HG03095 (cell line): ENCODE data around the gene MYO9B.

ENCODE experiments used
- ATAC-seq: cut with Tn5 transposase; IDR thresholded peaks from one replicate; pipeline ENCODE4 v1.9.1; 2021; ENCODE audit warnings: moderate library complexity; ENCODE audit not compliant: unreplicated experiment

The MYO9B gene

DNA sequence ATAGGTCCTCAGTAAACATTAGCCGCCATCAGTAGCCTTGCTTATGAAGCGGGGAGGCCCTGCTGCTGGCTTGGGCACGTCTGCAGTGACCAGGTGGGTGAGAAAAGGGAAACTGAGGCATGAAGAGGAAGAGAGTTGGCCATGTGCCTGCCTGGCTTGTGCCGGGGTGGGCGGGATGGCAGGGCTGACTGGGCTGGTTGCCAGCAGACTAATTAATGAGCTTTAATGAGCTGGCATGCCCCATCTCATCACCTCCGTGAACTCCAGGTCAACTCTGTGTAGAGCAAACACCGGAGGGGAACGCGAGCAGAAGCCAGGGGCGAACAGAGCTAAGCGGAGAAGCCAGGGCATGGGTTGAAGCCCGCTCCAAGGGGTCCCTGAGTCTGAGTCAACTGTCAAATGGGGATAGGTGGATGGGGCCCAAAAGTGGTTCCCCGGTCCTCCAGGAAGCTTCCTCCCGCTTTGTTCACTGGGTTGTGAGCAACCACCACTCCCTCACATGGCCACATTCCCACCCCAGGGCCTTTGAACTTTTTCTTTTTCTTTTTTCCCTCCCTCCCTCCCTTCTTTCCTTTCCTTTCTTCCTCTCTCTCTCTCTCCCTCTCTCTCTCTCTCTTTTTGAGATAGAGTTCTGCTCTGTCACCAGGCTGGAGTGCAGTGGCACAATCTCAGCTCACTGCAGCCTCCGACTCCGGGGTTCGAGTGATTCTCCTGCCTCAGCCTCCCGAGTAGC, 161.4 kb downstream of the MYO9B start:
- no peak for ATAC-seq

- no peak for ATAC-seq
These were observed 162.4 kb downstream of the MYO9B start for GRCh38 chr19:17237747-17238706.

DNA sequence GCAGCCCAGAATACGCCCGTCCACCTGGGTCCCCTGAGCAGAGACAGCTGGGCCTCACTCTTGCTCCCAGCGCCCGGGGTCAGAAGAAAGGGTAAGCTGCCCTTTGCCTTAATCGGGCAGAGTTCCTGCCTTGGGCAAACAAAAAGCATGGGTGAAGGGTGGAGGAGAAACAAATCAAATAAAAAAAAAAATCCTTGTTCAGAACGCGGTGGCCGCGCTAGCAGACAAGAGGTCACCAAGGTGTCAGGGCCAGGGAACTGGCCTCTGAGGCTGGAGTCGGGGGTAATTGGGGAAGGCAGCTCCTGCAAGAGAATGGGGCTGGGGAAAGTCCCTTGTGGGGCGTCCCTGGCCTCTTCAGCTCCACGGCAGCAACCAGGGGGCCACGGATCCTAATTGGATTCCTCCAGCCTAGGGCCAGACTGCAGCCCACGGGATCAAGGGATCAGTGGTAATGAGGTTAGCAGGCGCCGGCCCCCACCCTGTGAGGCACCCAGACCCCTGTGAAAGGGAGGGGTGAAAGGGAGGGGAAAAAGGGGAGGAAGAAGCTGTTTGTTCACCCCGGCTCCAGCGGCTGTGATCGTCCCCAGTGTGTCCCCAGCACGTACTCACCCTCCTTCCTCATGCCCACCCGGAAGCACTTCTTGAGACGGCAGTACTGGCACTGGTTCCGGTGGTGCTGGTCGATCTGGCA, 164.6 kb downstream of the MYO9B start:
- no peak for ATAC-seq

GRCh38 chr19:17240826-17241399, 165.3 kb downstream of the MYO9B start:
- no peak for ATAC-seq

DNA sequence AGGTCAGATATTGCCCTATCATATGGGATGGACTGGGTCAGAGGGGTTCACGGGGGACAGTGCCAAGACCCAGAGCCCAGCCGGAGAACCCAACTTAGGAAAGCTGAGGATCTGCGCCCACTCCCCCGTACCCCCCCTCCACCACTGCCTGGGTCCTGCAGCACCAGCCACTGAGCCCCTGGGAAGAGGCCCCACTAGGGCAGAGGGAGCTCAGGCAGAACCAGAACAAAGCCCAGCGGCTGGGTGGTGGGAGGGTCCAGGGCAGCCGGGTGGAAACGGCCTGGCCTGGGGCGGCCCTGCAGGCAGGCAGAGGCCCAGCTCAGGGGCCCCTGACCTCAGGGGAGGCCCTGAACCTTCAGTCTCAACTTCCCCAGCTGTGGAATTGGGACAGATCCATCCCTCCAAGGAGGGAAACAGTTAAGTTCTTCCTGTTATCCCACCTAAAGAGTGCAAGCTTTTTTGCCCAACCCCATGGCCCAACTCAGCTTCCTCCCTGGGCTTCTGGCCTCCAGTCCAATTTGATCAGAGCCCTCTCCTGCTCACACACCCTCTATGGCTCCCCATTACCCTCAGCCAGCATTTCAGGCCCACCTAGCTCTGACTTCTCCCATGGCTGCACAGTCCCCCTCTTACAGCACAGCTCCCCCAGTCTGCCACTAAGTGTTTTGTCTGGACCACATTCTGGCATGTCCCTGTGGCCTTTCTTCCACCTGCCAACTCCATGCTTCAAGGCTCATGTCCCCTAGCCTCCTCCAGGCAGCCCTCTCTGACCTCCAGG, 167.0 kb downstream of the MYO9B start:
- no peak for ATAC-seq

DNA sequence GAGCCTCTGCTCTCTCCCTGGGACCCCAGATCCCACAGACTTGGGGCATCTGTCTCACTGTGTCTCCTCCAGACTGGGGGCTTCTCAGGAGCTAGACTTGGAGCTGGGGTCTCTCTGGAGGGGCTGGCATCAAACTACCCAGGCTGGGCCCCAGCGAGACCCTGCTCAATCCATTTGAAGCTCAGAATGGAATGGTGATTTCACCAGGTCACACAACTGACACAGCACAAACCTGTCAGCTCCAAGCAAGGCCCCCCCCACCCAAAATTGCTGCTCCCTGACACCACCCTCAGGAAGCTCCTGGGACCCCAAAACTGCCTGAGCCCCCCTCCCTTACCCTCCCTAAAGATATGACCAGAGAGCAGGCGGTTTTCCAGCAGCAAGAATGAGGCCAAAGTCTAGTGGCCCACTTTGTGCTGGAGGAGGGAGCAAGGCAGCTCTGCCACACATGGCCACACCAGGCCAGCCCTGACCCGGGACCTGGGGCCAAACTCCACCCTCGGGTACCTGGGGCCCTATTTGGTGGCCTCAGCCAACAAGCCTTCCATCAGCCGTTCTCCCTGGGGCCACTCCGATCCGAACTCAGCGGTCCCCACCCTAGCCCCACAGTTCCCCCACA, 167.7 kb downstream of the MYO9B start:
- no peak for ATAC-seq

- ATAC-seq = no peak
These were observed 168.4 kb downstream of the MYO9B start for GRCh38 chr19:17243830-17244617.

GRCh38 chr19:17244618-17245534, 169.3 kb downstream of the MYO9B start:
- ATAC-seq = no peak

- no peak for ATAC-seq
These were observed 170.0 kb downstream of the MYO9B start, which contains the start of gene NR2F6 for GRCh38 chr19:17245535-17245984. Gene NR2F6 (minus strand): TSS chr19:17245919. CDS start chr19:17245220, 699 bp downstream.

DNA sequence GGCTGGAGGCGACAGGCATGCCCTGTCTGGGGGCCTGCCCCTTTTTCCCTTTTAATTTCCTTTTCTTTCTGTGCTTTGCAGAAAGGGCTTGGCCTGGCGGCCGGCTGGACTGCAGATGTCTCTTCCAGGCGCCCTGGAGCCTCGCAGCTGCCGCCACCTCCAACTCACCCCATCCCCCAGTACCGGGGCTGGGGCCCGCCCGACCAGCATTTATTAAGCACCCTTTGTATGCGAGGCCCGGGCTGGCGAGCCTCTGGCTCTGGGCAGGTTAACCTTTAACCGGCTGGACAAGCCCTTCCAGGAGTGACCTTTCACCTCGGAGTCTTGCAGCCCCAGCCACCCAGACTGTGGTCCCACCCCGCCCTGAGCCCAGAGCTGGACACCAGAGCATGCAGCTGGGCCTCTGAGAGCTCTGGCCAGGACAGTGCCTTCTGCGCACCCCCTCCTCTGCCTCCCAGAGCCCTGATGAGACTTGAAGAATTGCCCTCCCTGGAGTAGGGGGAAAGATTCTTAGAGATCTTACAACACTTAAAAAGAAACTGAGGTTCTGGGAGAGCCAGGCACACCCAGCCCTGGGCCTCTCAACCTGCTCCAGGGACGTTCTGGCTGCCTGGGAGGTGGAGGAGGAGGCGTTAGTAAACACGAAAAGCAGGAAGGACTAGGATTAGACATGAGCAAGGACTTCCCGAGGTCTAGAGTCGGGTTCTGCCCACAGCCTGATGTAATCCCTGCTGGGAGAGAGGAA, 171.3 kb downstream of the MYO9B start:
- ATAC-seq = no peak

DNA sequence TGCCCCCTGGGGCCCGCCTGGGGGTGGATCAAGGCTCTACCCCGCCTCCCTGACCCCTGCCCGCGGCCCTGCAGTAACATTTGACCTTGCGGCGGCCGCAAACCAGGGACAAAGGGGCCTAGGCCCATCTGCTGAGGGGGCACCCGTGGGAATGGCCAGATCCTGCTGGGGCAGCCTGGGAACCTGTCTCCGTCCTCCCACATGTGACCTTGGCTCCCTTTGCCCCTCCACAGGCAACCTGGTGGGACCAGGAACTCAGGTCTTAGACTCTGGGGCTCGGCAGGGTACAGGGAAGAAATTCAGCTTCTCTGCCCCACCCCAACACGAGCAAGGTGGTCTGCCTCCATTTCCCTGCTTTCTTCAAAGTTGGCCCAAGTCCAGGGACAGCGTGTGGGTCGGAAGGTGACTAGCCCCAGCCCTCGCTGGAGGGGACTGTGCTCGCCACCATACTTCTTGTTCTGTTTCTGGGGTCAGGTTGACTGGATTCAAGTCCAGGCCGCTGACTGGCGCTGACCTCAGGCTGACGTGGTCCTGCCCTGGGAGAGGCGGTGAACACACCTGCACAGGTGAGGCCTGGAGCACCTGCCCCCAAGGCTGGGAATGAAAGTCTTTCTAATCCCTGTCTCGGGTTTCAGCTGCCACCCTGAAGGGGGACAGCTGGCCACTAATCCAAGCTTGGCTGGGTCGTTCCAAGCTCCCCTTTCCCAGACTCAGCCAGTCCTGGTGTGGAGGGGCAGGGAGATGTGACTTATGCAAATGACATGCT, 172.6 kb downstream of the MYO9B start:
- ATAC-seq = no peak

- ATAC-seq = no peak
These were observed 174.4 kb downstream of the MYO9B start for GRCh38 chr19:17249887-17250548.

- no peak for ATAC-seq
These were observed 179.1 kb downstream of the MYO9B start for GRCh38 chr19:17254636-17255035.

DNA sequence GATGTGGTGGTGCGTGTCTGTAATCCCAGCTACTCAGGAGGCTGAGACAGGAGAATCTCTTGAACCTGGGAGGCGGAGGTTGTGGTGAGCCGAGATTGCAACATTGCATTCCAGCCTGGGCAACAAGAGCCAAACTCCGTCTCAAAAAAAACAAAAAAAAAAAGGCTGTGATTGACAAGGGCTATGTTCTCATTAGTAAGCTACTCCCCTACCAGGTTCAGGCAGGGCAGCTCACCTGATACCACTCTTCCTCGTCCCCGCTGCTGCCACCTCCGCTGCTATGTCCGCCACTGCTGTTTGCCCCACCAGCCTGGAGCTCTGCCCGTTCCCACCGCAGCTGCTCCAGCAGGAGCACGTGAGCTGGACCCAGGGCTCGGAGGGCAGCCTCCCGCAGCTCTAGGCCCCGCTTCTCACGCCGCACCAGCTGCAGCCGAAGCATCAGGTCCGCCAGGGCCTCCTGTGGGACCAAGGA, 179.6 kb downstream of the MYO9B start:
- ATAC-seq = no peak

- no peak for ATAC-seq
These were observed 180.6 kb downstream of the MYO9B start for GRCh38 chr19:17256130-17256529.
